HepG2 (cell line): ENCODE results near the gene EXOSC6. TPM values are rescaled to one million over a fixed set of nuclear protein-coding genes. Genes with fewer than 3 reads are reported as not detected.
A peak's percentile ranks its signal among the peaks of the same experiment; 100 is the strongest.

Source experiments
- CCDC6 ChIP-seq: sonication (generic); formaldehyde crosslinking; IDR thresholded peaks from 2 replicates; pipeline ENCODE4 v1.8.1; 2022; ENCODE audit warnings: mild to moderate bottlenecking, missing genetic modification reagents, moderate library complexity
- SOX6 ChIP-seq, 2 experiments: fragments of 450-650 bp in 1 of 2; sonication (generic) in 1 of 2; formaldehyde crosslinking in 1 of 2; IDR thresholded peaks; 2 replicates each; pipeline versions ENCODE4 v1.4.0 to v1.6.1; 2017 to 2020; ENCODE audit warnings: antibody characterized with exemption in 1 of 2, mild to moderate bottlenecking in 1 of 2, missing genetic modification reagents in 1 of 2
- ZNF367 ChIP-seq: sonication (generic); formaldehyde crosslinking; IDR thresholded peaks from 2 replicates; pipeline ENCODE4 v1.4.0; 2020; ENCODE audit warnings: missing genetic modification reagents, borderline replicate concordance
- polyA plus RNA-seq, 8 experiments: library from polyadenylated mRNA; depleted of rRNA in 3 of 8; stranded (reverse) in 7 of 8; unstranded in 1 of 8; fragments of >200 nt; fragmentation: Illumina TruSeq in 4 of 8; extraction: Trizol in 4 of 8; gene quantifications; 2 replicates each; pipeline versions ENCODE4 v1.2.1 to v1.2.3, GENCODE V29; 2011 to 2016; ENCODE audit warnings: low read depth in 4 of 8, missing spikeins in 1 of 8, mixed read lengths in 1 of 8; ENCODE audit not compliant: insufficient read depth in 1 of 8
- total RNA-seq, 5 experiments: library from RNA; depleted of rRNA; stranded (reverse); fragments of >200 nt; fragmentation: Illumina TruSeq; extraction: Trizol; gene quantifications; 2 replicates each; pipeline ENCODE4 v1.2.3, GENCODE V29; 2016; ENCODE audit warnings: low read depth in 1 of 5
- TF ChIP-seq, protein P1 (sequence below): sonication (generic); formaldehyde crosslinking; IDR thresholded peaks from 2 replicates; pipeline ENCODE4 v1.4.0; 2020; ENCODE audit warnings: missing genetic modification reagents, mild to moderate bottlenecking, borderline replicate concordance
- TF ChIP-seq, protein P2 (sequence below): sonication (generic); formaldehyde crosslinking; IDR thresholded peaks from 2 replicates; pipeline ENCODE4 v1.8.0; 2023; ENCODE audit warnings: mild to moderate bottlenecking, missing genetic modification reagents
- TF ChIP-seq, protein P3 (sequence below): sonication (generic); formaldehyde crosslinking; IDR thresholded peaks from 2 replicates; pipeline ENCODE4 v1.4.0; 2020; ENCODE audit warnings: missing genetic modification reagents; ENCODE audit errors: not compliant biosample characterization
- TF ChIP-seq, protein P4 (sequence below), 2 experiments: fragments of 450-650 bp in 1 of 2; sonication (generic) in 1 of 2; formaldehyde crosslinking in 1 of 2; IDR thresholded peaks; 2 replicates each; pipeline versions ENCODE4 v1.6.1 to v1.8.0; 2016 to 2022; ENCODE audit warnings: antibody characterized with exemption in 1 of 2, mild to moderate bottlenecking in 1 of 2, missing genetic modification reagents in 1 of 2
- TF ChIP-seq, protein P5 (sequence below): sonication (generic); formaldehyde crosslinking; conservative IDR thresholded peaks from 2 replicates; pipeline ENCODE4 v1.4.0; 2020; ENCODE audit warnings: missing genetic modification reagents

Gene EXOSC6
- total and polyA plus RNA-seq, 2 of the 13 experiments (the other 11 are each of a cell fraction or from before 2014, with no cell fraction given), result 13.1 to 39.9 TPM

DNA sequence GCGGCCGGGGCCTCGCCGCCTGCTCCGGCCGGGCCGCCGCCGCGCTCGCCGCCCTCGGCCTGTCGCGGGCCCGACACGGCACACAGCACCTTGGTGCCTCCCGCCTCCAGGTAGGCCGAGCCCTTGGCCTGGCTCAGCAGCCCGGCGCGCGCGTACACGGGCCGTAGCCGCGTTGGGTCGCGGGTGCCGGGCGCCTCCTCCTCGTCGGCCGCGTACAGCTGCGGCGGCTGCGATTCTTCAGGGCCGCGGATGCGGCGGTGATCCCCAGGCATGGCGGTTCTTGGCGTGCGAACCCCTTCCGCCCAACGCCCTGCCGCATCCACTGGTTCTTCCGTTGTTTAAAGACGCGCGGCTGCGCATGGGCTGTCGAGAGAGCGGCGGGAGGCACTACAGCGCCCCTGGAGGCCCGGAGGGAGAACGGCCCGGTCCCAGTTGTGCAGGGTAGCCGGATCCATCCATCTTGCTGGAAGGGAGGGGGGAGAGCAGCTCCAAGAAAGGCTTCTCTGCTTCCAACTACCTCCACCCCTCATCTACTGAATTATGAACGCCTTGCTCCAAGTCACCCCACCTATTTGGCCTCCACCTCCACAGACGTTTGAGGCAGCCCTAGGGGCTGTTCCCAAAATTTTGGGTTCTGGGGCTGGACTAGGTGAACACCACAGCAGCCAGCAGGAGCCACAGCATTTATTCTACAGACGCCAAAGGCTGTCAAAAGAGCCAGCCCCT lies at the start of gene EXOSC6 (continued):
- TF ChIP-seq, protein P1, sequence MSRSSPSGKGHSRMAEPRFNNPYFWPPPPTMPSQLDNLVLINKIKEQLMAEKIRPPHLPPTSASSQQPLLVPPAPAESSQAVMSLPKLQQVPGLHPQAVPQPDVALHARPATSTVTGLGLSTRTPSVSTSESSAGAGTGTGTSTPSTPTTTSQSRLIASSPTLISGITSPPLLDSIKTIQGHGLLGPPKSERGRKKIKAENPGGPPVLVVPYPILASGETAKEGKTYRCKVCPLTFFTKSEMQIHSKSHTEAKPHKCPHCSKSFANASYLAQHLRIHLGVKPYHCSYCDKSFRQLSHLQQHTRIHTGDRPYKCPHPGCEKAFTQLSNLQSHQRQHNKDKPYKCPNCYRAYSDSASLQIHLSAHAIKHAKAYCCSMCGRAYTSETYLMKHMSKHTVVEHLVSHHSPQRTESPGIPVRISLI (CRISPR knock-in tag), result peak; percentile 69; the same call in 1 of the 2 replicates
- TF ChIP-seq CCDC6 (CRISPR knock-in tag) (peak; percentile 81; the same call in 1 of the 2 replicates), ZNF367 (CRISPR knock-in tag) (0 out of 2 replicates have a peak, but pooled peaks have one; percentile 24), SOX6 (IDR thresholded peaks at IDR 0.05) (no peak), SOX6 (CRISPR knock-in tag; IDR thresholded peaks at IDR 0.05) (peak; percentile 79; the same call in 1 of the 2 replicates)
- TF ChIP-seq, protein P2, sequence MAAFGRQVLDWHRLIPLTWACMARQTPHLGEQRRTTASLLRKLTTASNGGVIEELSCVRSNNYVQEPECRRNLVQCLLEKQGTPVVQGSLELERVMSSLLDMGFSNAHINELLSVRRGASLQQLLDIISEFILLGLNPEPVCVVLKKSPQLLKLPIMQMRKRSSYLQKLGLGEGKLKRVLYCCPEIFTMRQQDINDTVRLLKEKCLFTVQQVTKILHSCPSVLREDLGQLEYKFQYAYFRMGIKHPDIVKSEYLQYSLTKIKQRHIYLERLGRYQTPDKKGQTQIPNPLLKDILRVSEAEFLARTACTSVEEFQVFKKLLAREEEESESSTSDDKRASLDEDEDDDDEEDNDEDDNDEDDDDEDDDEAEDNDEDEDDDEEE, result peak; percentile 89
- TF ChIP-seq, protein P3, sequence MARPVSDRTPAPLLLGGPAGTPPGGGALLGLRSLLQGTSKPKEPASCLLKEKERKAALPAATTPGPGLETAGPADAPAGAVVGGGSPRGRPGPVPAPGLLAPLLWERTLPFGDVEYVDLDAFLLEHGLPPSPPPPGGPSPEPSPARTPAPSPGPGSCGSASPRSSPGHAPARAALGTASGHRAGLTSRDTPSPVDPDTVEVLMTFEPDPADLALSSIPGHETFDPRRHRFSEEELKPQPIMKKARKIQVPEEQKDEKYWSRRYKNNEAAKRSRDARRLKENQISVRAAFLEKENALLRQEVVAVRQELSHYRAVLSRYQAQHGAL (CRISPR knock-in tag), result no peak
- TF ChIP-seq, protein P4, sequence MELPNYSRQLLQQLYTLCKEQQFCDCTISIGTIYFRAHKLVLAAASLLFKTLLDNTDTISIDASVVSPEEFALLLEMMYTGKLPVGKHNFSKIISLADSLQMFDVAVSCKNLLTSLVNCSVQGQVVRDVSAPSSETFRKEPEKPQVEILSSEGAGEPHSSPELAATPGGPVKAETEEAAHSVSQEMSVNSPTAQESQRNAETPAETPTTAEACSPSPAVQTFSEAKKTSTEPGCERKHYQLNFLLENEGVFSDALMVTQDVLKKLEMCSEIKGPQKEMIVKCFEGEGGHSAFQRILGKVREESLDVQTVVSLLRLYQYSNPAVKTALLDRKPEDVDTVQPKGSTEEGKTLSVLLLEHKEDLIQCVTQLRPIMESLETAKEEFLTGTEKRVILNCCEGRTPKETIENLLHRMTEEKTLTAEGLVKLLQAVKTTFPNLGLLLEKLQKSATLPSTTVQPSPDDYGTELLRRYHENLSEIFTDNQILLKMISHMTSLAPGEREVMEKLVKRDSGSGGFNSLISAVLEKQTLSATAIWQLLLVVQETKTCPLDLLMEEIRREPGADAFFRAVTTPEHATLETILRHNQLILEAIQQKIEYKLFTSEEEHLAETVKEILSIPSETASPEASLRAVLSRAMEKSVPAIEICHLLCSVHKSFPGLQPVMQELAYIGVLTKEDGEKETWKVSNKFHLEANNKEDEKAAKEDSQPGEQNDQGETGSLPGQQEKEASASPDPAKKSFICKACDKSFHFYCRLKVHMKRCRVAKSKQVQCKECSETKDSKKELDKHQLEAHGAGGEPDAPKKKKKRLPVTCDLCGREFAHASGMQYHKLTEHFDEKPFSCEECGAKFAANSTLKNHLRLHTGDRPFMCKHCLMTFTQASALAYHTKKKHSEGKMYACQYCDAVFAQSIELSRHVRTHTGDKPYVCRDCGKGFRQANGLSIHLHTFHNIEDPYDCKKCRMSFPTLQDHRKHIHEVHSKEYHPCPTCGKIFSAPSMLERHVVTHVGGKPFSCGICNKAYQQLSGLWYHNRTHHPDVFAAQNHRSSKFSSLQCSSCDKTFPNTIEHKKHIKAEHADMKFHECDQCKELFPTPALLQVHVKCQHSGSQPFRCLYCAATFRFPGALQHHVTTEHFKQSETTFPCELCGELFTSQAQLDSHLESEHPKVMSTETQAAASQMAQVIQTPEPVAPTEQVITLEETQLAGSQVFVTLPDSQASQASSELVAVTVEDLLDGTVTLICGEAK (IDR thresholded peaks at IDR 0.05), result no peak
- TF ChIP-seq, protein P4 (CRISPR knock-in tag; IDR thresholded peaks at IDR 0.05), result peak; percentile 95
- TF ChIP-seq, protein P5, sequence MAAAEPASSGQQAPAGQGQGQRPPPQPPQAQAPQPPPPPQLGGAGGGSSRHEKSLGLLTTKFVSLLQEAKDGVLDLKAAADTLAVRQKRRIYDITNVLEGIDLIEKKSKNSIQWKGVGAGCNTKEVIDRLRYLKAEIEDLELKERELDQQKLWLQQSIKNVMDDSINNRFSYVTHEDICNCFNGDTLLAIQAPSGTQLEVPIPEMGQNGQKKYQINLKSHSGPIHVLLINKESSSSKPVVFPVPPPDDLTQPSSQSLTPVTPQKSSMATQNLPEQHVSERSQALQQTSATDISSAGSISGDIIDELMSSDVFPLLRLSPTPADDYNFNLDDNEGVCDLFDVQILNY (CRISPR knock-in tag), result peak; percentile 99
